ENCODE results near the gene PDAP1. TPM values are rescaled to one million over a fixed set of nuclear protein-coding genes. Genes with fewer than 3 reads are reported as not detected.

The PDAP1 gene
- total and polyA plus RNA-seq, 9 of the 15 experiments (the other 6 are each of a cell fraction or from before 2014, with no cell fraction given), result 10.2 to 315 (median 129) TPM

DNA sequence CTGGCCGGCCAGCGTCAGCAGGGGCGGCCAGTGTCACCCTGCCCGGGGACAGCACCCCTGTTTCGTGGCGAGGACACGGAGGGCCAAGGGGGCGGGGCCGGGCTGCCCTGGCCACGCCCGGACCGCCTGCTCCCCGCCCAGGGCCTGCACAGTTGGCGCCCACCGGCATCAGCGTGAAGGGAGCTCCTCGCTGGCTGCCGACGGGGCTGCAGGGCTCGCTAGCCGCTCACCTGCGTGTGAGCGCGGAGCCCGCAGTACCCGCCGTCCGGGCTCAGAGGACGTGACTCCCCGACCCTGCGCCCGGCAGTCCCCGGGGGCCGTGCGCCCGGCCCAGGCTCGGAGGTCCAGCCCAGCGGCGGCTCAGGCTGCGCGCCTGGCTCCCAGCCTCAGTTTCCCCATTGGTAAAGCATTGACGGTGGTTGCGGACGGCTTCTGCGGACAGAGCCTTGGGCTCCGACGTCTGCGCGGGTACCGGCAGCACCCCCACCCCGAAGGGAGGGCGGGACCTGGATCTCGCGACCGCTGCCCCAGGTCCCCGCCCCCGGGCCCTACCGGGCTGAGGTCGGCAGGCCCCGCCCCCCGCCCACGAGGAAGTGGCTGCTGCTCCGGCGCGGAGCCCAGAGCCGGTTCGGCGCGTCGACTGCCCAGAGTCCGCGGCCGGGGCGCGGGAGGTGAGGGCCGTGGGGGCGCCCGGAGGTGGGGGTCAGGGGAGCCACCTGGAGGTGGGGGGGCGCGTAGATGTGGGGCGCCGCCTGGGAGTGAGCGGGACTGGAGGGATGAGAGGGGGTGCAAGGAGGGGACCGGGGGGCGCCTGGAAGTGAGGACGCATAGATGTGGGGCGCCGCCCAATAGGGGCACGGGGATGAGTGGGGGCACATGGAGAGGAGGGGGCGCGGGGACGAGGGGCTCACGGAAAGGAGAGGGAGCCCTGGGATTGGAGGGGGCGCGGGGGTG lies 34.0 kb downstream of the PDAP1 start, which contains the start of gene ARPC1B (continued):
- no peak for TF ChIP-seq PHTF2 (CRISPR knock-in tag; IDR thresholded peaks at IDR 0.05)
- TF ChIP-seq WHSC1 (IDR thresholded peaks at IDR 0.05; ENCODE audit: low read length), result no peak
- TF ChIP-seq ZNF124 (CRISPR knock-in tag; IDR thresholded peaks at IDR 0.05), result no peak
- no peak; the same call in 1 of the 2 replicates for TF ChIP-seq ILF3 (IDR thresholded peaks at IDR 0.05; ENCODE audit: borderline replicate concordance)
- TF ChIP-seq CLOCK (CRISPR knock-in tag; IDR thresholded peaks at IDR 0.05; ENCODE audit: borderline replicate concordance), result no peak
- TF ChIP-seq BMI1 (IDR thresholded peaks at IDR 0.05; ENCODE audit: low read length), result no peak
- TF ChIP-seq ZZZ3 (IDR thresholded peaks at IDR 0.05), result no peak
- TF ChIP-seq, protein P1, sequence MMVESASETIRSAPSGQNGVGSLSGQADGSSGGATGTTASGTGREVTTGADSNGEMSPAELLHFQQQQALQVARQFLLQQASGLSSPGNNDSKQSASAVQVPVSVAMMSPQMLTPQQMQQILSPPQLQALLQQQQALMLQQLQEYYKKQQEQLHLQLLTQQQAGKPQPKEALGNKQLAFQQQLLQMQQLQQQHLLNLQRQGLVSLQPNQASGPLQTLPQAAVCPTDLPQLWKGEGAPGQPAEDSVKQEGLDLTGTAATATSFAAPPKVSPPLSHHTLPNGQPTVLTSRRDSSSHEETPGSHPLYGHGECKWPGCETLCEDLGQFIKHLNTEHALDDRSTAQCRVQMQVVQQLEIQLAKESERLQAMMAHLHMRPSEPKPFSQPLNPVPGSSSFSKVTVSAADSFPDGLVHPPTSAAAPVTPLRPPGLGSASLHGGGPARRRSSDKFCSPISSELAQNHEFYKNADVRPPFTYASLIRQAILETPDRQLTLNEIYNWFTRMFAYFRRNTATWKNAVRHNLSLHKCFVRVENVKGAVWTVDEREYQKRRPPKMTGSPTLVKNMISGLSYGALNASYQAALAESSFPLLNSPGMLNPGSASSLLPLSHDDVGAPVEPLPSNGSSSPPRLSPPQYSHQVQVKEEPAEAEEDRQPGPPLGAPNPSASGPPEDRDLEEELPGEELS (CRISPR knock-in tag; IDR thresholded peaks at IDR 0.05; ENCODE audit: borderline replicate concordance), result no peak
- no peak for TF ChIP-seq TSC22D4 (tag; IDR thresholded peaks at IDR 0.05)
- TF ChIP-seq YBX1 (IDR thresholded peaks at IDR 0.05), result no peak
- TF ChIP-seq, protein P2, sequence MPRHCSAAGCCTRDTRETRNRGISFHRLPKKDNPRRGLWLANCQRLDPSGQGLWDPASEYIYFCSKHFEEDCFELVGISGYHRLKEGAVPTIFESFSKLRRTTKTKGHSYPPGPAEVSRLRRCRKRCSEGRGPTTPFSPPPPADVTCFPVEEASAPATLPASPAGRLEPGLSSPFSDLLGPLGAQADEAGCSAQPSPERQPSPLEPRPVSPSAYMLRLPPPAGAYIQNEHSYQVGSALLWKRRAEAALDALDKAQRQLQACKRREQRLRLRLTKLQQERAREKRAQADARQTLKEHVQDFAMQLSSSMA (CRISPR knock-in tag; IDR thresholded peaks at IDR 0.05), result 0 out of 2 replicates have a peak, but pooled peaks have one; percentile 27
- TF ChIP-seq KDM5B (IDR thresholded peaks at IDR 0.05; ENCODE audit: insufficient replicate concordance, low read depth, low read length), result peak; percentile 71
- TF ChIP-seq SOX6 (IDR thresholded peaks at IDR 0.05), result no peak
- TF ChIP-seq ZNF699 (CRISPR knock-in tag; IDR thresholded peaks at IDR 0.05; ENCODE audit: insufficient replicate concordance), result no peak
- TF ChIP-seq, protein P3, sequence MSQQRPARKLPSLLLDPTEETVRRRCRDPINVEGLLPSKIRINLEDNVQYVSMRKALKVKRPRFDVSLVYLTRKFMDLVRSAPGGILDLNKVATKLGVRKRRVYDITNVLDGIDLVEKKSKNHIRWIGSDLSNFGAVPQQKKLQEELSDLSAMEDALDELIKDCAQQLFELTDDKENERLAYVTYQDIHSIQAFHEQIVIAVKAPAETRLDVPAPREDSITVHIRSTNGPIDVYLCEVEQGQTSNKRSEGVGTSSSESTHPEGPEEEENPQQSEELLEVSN (IDR thresholded peaks at IDR 0.05; ENCODE audit: borderline replicate concordance in 1 of 2, extremely low read depth in 1 of 2, insufficient read depth in 1 of 2, insufficient read length in 1 of 2, low read depth in 1 of 2, low read length in 1 of 2, poor library complexity in 1 of 2, severe bottlenecking in 1 of 2), result peak; percentile 62 to 86
- no peak for TF ChIP-seq ZBTB1 (CRISPR knock-in tag; IDR thresholded peaks at IDR 0.05; ENCODE audit: borderline replicate concordance, low read depth)
- no peak for TF ChIP-seq ZNF143 (CRISPR knock-in tag; IDR thresholded peaks at IDR 0.05)
- TF ChIP-seq ZBTB9 (CRISPR knock-in tag; IDR thresholded peaks at IDR 0.05), result 0 out of 2 replicates have a peak, but pooled peaks have one; percentile 22
- 0 out of 2 replicates have a peak, but pooled peaks have one; percentile 24 for TF ChIP-seq MXI1 (IDR thresholded peaks at IDR 0.05; ENCODE audit: low read depth, low read length)

Data from K562 (cell line).